ENCODE results near the gene CCDC57. TPM values are rescaled to one million over a fixed set of nuclear protein-coding genes. Genes with fewer than 3 reads are reported as not detected.

The CCDC57 gene
- total and polyA plus RNA-seq, 2 of the 8 experiments (the other 6 are each of a cell fraction or from before 2014, with no cell fraction given): 8.4 to 12.9 TPM

- H3K4me2 ChIP-seq (ENCODE audit: insufficient read depth in 1 of 2, low read depth in 2 of 2, low read length in 2 of 2): no peak overlapping the region
- no peak overlapping the region for H3K4ac ChIP-seq (replicated peaks; ENCODE audit: insufficient read length, low read depth, low read length)
- H3K14ac ChIP-seq (ENCODE audit: insufficient read length): no peak overlapping the region
- no peaks in the 10 kb centered on the region for H3K36me3 ChIP-seq (ENCODE audit: control insufficient read depth in 2 of 4, insufficient read depth in 4 of 4, low read length in 3 of 4)
- no peak overlapping the region for H3K18ac ChIP-seq (ENCODE audit: extremely low read depth, low read length)
- H3K56ac ChIP-seq (replicated peaks; ENCODE audit: insufficient read length, low read depth, low read length): no peak overlapping the region
- ChIA-PET POLR2A (ENCODE audit: partially characterized antibody) (interaction anchor here (1.1 to 1.3 kb wide), 2 partner anchors 25 to 36 kb away, joined by 3 read pairs; no protein-coding TSS in a partner anchor), CTCF (ENCODE audit: partially characterized antibody) (interaction anchor here (1.0 to 3.1 kb wide), 10 partner anchors 10 to 292 kb away, joined by 3 to 15 read pairs (median 4); no protein-coding TSS in a partner anchor)
- no peak overlapping the region for H3K27ac ChIP-seq (ENCODE audit: low read depth, low read length)
- no peaks in the 10 kb centered on the region; the same call in 1 of the 2 replicates for H3K79me1 ChIP-seq (ENCODE audit: low read depth, low read length)
- peaks cover 3 to 9% of the 10 kb centered on the region in 2 experiments for H4K20me1 ChIP-seq (replicated peaks in 1 of 2; ENCODE audit: control insufficient read depth in 1 of 2, insufficient read depth in 2 of 2, low read length in 2 of 2)
- H3K9me3 ChIP-seq (ENCODE audit: insufficient read depth in 2 of 2, low read depth in 1 of 2, low read length in 1 of 2): no peaks in the 10 kb centered on the region
- no peak overlapping the region for H4K5ac ChIP-seq (ENCODE audit: insufficient read length, low read depth, low read length)
- H3K23me2 ChIP-seq (ENCODE audit: low read depth, low read length): no peaks in the 10 kb centered on the region
- FAIRE-seq (no peak), DNase-seq (ENCODE audit: low read depth in 1 of 2, low spot score in 2 of 2) (no peak)
- no peak overlapping the region for H2BK12ac ChIP-seq (ENCODE audit: low read depth, low read length)
- H2AFZ ChIP-seq (ENCODE audit: low read length): no peak overlapping the region
- no peak overlapping the region for H2BK5ac ChIP-seq (ENCODE audit: low read depth, low read length)
- no peak overlapping the region for H2BK120ac ChIP-seq (replicated peaks; ENCODE audit: low read depth, low read length)
- H3K4me3 ChIP-seq (ENCODE audit: extremely low read depth in 1 of 4, insufficient read depth in 2 of 4, low read depth in 3 of 4, low read length in 4 of 4): no peak overlapping the region
- no peak overlapping the region for H3K23ac ChIP-seq (ENCODE audit: insufficient read length)
- H4K8ac ChIP-seq (ENCODE audit: extremely low read depth, insufficient read depth, low read length): peak overlapping the region; percentile 17; the same call in 1 of the 2 replicates
- no peaks in the 10 kb centered on the region for H3K79me2 ChIP-seq (ENCODE audit: control insufficient read depth in 1 of 2, insufficient read depth in 2 of 2, low read length in 2 of 2)
- H4K91ac ChIP-seq (replicated peaks; ENCODE audit: insufficient read length, low read length): no peak overlapping the region
- H2AK5ac ChIP-seq (ENCODE audit: low read depth, low read length): no peak overlapping the region
- H2BK20ac ChIP-seq (ENCODE audit: low read length): no peak overlapping the region
- H3K27me3 ChIP-seq (replicated peaks in 1 of 4; ENCODE audit: control insufficient read depth in 3 of 4, extremely low read depth in 1 of 4, insufficient read depth in 3 of 4, low read length in 3 of 4): no peaks in the 10 kb centered on the region
- peaks cover 0 to 2% (median 2%) of the 10 kb centered on the region in 4 experiments; a peak in 3 of 7 replicates for H3K4me1 ChIP-seq (replicated peaks in 1 of 4; ENCODE audit: control insufficient read depth in 3 of 4, insufficient read depth in 4 of 4, low read length in 3 of 4)
- no peak overlapping the region for H3K9ac ChIP-seq (replicated peaks in 1 of 4; ENCODE audit: extremely low read depth in 1 of 4, low read depth in 3 of 4, low read length in 3 of 4)
- no peak overlapping the region for H2BK15ac ChIP-seq (ENCODE audit: low read length)
- 89% methylated on average over 24 of the region's 25 CpGs; no CpG with 5 or more reads in 1 of the 2 experiments for WGBS, 2 experiments (ENCODE audit: extremely low coverage in 1 of 2, insufficient coverage in 1 of 2, insufficient read length in 1 of 2, insufficient replicate concordance in 2 of 2, low coverage in 1 of 2, low lambda C conversion rate in 2 of 2, missing lambda C conversion rate in 1 of 2)
- no peak for TF ChIP-seq CEBPB (IDR thresholded peaks at IDR 0.05; ENCODE audit: low read depth, low read length)
- TF ChIP-seq RBBP5 (IDR thresholded peaks at IDR 0.05; ENCODE audit: borderline replicate concordance, low read depth, low read length): no peak
- TF ChIP-seq ATF3 (IDR thresholded peaks at IDR 0.05; ENCODE audit: insufficient read depth, low read depth, low read length): no peak
- TF ChIP-seq SIX5 (IDR thresholded peaks at IDR 0.05; ENCODE audit: low read depth, low read length): no peak
- TF ChIP-seq POU5F1 (IDR thresholded peaks at IDR 0.05; ENCODE audit: low read depth, low read length): no peak
Measured at GRCh38 chr17:82204831-82205719, 7.6 kb downstream of the CCDC57 start.
